ENCODE measurements around the gene CADM2. TPM values are rescaled to one million over a fixed set of nuclear protein-coding genes. Genes with fewer than 3 reads are reported as not detected.

CADM2 gene
- total RNA-seq: 0.85 TPM in 1 of 2 replicates, not detected in the other

GRCh38 chr3:84958495-84959469 is at the start of gene CADM2:
Gene CADM2, plus strand, starts transcription at chr3:84958989.

